Measurements from ENCODE around the gene F5.

Gene F5

GRCh38 chr1:169495046-169495775, 91.1 kb downstream of the F5 start:
- Histone ChIP-seq H3K9me3 (ENCODE audit: insufficient read depth, low read length) (no peaks in the 10 kb centered on the region), H3K9ac (ENCODE audit: low read length) (no peak overlapping the region), H3K27ac (ENCODE audit: low read depth, low read length) (no peak overlapping the region), H3K27me3 (ENCODE audit: low read length) (no peaks in the 10 kb centered on the region), H3K79me2 (ENCODE audit: insufficient read depth, low read length) (no peaks in the 10 kb centered on the region), H3K4me2 (ENCODE audit: low read depth, low read length, poor library complexity, severe bottlenecking) (no peak overlapping the region), H4K20me1 (ENCODE audit: low read depth, low read length) (no peaks in the 10 kb centered on the region), H3K4me3 (ENCODE audit: insufficient read depth, low read length, poor library complexity, severe bottlenecking) (no peak overlapping the region), H2AFZ (ENCODE audit: low read depth, low read length, severe bottlenecking) (no peak overlapping the region), H3K9me2 (replicated peaks; ENCODE audit: insufficient read depth, low read length) (no peaks in the 10 kb centered on the region), H3K36me3 (ENCODE audit: low read length) (no peaks in the 10 kb centered on the region), H3F3A (ENCODE audit: insufficient read depth) (no peaks in the 10 kb centered on the region)
- TF ChIP-seq CTCF (IDR thresholded peaks at IDR 0.05; ENCODE audit: insufficient read depth, low read length, poor library complexity, severe bottlenecking) (no peak), EZH2phosphoT487 (conservative IDR thresholded peaks at IDR 0.05; ENCODE audit: low read length) (no peak)

- Histone ChIP-seq H3K9ac (ENCODE audit: low read length) (no peak overlapping the region), H3K36me3 (ENCODE audit: low read length) (no peaks in the 10 kb centered on the region), H3K79me2 (ENCODE audit: insufficient read depth, low read length) (no peaks in the 10 kb centered on the region), H3K9me2 (replicated peaks; ENCODE audit: insufficient read depth, low read length) (no peaks in the 10 kb centered on the region), H3K27ac (ENCODE audit: low read depth, low read length) (no peak overlapping the region), H3K9me3 (ENCODE audit: insufficient read depth, low read length) (no peaks in the 10 kb centered on the region), H4K20me1 (ENCODE audit: low read depth, low read length) (no peaks in the 10 kb centered on the region), H3K4me3 (ENCODE audit: insufficient read depth, low read length, poor library complexity, severe bottlenecking) (no peak overlapping the region), H3F3A (ENCODE audit: insufficient read depth) (no peaks in the 10 kb centered on the region), H3K27me3 (ENCODE audit: low read length) (no peaks in the 10 kb centered on the region), H3K4me2 (ENCODE audit: low read depth, low read length, poor library complexity, severe bottlenecking) (no peak overlapping the region), H2AFZ (ENCODE audit: low read depth, low read length, severe bottlenecking) (no peak overlapping the region)
- TF ChIP-seq EZH2phosphoT487 (conservative IDR thresholded peaks at IDR 0.05; ENCODE audit: low read length) (no peak), CTCF (IDR thresholded peaks at IDR 0.05; ENCODE audit: insufficient read depth, low read length, poor library complexity, severe bottlenecking) (no peak)
Observed at GRCh38 chr1:169494343-169494742, 91.9 kb downstream of the F5 start.

GRCh38 chr1:169493251-169493650, 93.0 kb downstream of the F5 start:
- no peak overlapping the region for H3K4me3 ChIP-seq (ENCODE audit: insufficient read depth, low read length, poor library complexity, severe bottlenecking)
- no peaks in the 10 kb centered on the region for H3K79me2 ChIP-seq (ENCODE audit: insufficient read depth, low read length)
- H3K9ac ChIP-seq (ENCODE audit: low read length): no peak overlapping the region
- no peaks in the 10 kb centered on the region for H3K36me3 ChIP-seq (ENCODE audit: low read length)
- H3K9me3 ChIP-seq (ENCODE audit: insufficient read depth, low read length): no peaks in the 10 kb centered on the region
- no peaks in the 10 kb centered on the region for H3K9me2 ChIP-seq (replicated peaks; ENCODE audit: insufficient read depth, low read length)
- H3K4me2 ChIP-seq (ENCODE audit: low read depth, low read length, poor library complexity, severe bottlenecking): no peak overlapping the region
- no peaks in the 10 kb centered on the region for H3F3A ChIP-seq (ENCODE audit: insufficient read depth)
- TF ChIP-seq EZH2phosphoT487 (conservative IDR thresholded peaks at IDR 0.05; ENCODE audit: low read length) (no peak), CTCF (IDR thresholded peaks at IDR 0.05; ENCODE audit: insufficient read depth, low read length, poor library complexity, severe bottlenecking) (no peak)
- H2AFZ ChIP-seq (ENCODE audit: low read depth, low read length, severe bottlenecking): no peak overlapping the region
- no peak overlapping the region for H3K27ac ChIP-seq (ENCODE audit: low read depth, low read length)
- no peaks in the 10 kb centered on the region for H4K20me1 ChIP-seq (ENCODE audit: low read depth, low read length)
- no peaks in the 10 kb centered on the region for H3K27me3 ChIP-seq (ENCODE audit: low read length)
